ENCODE measurements around the gene TVP23C.
"Not testable (repeated sequence)": the region's sequence is repeated elsewhere in the genome, so short reads cannot be mapped to it uniquely, and the experiment has no call there.

The TVP23C gene

GRCh38 chr17:15526292-15527218 lies 36.7 kb downstream of the TVP23C start:
- DNase-seq = not testable (repeated sequence)

GRCh38 chr17:15524990-15525985 lies 38.0 kb downstream of the TVP23C start:
- DNase-seq = not testable (repeated sequence)

GRCh38 chr17:15516150-15516549 lies 47.1 kb downstream of the TVP23C start:
- DNase-seq = no peak

- no peak for DNase-seq
These were observed 48.8 kb downstream of the TVP23C start for GRCh38 chr17:15514469-15514868.

GRCh38 chr17:15513856-15514459 lies 49.3 kb downstream of the TVP23C start:
- DNase-seq = no peak

GRCh38 chr17:15513058-15513791 lies 50.1 kb downstream of the TVP23C start:
- no peak for DNase-seq

GRCh38 chr17:15512071-15512709 lies 51.1 kb downstream of the TVP23C start:
- DNase-seq = no peak

- DNase-seq = no peak
These were observed 52.1 kb downstream of the TVP23C start for GRCh38 chr17:15511142-15511541.

GRCh38 chr17:15510361-15510760 lies 52.9 kb downstream of the TVP23C start:
- DNase-seq = no peak

- DNase-seq = no peak
These were observed 54.2 kb downstream of the TVP23C start for GRCh38 chr17:15509095-15509494.

GRCh38 chr17:15508466-15508865 lies 54.8 kb downstream of the TVP23C start:
- no peak for DNase-seq

- no peak for DNase-seq
These were observed 55.4 kb downstream of the TVP23C start for GRCh38 chr17:15507896-15508295.

- DNase-seq = no peak
These were observed 56.3 kb downstream of the TVP23C start for GRCh38 chr17:15507001-15507400.

GRCh38 chr17:15505708-15506107 lies 57.6 kb downstream of the TVP23C start:
- DNase-seq = not testable (repeated sequence)

- no peak for DNase-seq
These were observed 59.6 kb downstream of the TVP23C start for GRCh38 chr17:15503731-15504130.

- peak; percentile 24 for DNase-seq
These were observed 60.7 kb downstream of the TVP23C start for GRCh38 chr17:15502369-15503112.

GRCh38 chr17:15501793-15502192 lies 61.5 kb downstream of the TVP23C start:
- DNase-seq = no peak

- DNase-seq = no peak
These were observed 62.0 kb downstream of the TVP23C start for GRCh38 chr17:15501282-15501681.

- DNase-seq = no peak
These were observed 65.2 kb downstream of the TVP23C start for GRCh38 chr17:15498107-15498506.

GRCh38 chr17:15496735-15497670 lies 66.3 kb downstream of the TVP23C start:
- no peak for DNase-seq
